Measurements from ENCODE around the gene EXOC7. TPM values are rescaled to one million over a fixed set of nuclear protein-coding genes. Genes with fewer than 3 reads are reported as not detected.

Gene EXOC7
- total and polyA plus RNA-seq, 12 donors, result 37.9 to 97.5 (median 82.1) TPM

DNA sequence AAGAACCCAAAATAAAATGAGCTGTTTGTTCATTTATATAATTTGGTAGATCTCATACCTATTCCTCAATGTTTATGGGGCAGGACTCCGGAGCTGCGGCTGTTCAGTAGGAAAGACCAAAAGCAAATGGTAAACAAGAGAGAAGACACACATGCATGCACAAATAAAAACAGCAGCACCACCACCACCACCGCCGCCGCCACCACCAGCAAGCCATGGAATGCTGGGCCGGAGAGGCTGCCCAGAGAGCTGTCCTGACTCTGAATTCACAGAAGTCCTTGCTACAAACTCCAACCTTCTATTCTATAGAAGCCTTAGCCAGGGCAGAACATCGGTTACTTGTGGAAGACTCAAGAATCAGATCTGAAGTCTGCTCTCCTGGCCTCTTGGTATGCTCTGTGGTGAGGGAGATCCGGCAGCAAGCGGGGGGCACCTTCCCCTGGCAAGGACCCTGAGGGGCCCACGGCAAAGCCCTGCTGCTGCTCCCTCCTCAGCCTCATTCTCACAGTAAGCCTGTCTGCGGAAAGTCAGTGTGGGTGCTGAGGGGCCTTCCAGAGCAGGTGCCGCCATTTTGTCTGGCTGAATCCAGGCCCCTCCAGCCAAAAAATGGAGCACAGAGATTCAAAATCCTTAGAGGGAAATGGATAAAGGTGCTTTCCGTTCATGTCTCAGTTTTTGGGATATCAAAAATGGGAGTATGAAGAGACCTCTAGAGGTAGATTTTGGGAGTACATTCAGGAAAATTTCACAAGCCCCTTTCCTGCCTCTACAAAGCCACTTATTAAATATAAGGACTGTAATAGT is 43.8 kb upstream of the EXOC7 start:
- peak; percentile 13 to 66 (median 53) for TF ChIP-seq CTCF (IDR thresholded peaks at IDR 0.05)
- intact Hi-C loops (cut with DNase I), result loop anchor here in 2 of 10 donors (2.0 kb wide), 2 partner anchors 23 to 27 kb away; no protein-coding TSS in a partner anchor
- Histone ChIP-seq H3K27ac (no peak overlapping the region), H3K9me3 (no peaks in the 10 kb centered on the region), H3K4me3 (no peak overlapping the region), H3K36me3 (no peaks in the 10 kb centered on the region), H3K4me1 (peaks cover 3 to 43% (median 25%) of the 10 kb centered on the region in 9 donors), H3K27me3 (no peaks in the 10 kb centered on the region)
- DNase-seq (no peak), ATAC-seq (no peak)
- 86 to 87% methylated on average over 13 of the region's 13 CpGs for WGBS, 2 donors

DNA sequence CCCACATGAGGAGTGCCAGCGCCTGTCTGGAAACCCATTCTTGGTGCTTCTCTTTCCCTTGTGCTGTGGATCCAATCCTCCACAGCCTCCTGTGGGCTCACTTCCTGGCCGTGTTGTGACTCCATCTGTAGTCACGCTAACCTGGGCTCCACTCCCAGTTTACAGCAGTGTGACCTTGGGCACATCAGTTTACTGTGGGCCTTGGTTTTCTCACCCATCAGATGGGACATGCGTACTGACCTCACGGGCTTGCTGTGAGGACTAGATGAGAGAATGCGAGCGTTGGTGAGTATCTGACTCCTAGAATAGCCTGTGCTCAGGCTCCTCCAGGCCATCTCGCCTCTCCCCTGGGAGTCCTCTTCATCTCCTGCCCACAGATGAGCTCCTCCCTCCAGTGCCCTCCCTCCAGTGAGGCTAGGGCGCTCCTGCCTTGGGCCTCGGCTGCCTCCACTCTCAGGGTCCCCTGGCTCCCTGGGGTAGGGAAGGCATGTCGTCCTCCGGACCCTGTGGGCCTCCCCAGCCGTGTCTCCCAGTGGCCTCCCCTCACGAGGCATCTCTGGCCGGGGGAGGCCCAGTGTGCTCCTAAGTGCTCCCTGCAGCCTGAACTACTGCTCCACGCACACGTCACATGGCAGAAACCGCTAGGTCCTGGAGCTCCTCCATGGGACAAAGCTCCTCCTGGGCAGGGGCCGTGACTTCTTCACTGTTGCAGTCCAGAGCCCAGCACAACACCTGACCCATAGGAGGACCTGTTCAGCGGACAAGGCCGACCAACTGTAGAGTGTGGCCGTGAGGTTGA is 42.7 kb upstream of the EXOC7 start:
- 87 to 90% methylated on average over 22 of the region's 22 CpGs for WGBS, 2 donors
- peaks cover 0 to 5% (median 0%) of the 10 kb centered on the region in 7 donors for H3K27me3 ChIP-seq
- H3K27ac ChIP-seq, result peak overlapping the region in 8 of 10 donors; percentile 9 to 80 (median 44)
- H3K4me1 ChIP-seq, result peaks cover 3 to 52% (median 35%) of the 10 kb centered on the region in 9 donors
- H3K9me3 ChIP-seq, result no peaks in the 10 kb centered on the region
- intact Hi-C loops (cut with DNase I), result loop anchor here in 1 of 10 donors (2.0 kb wide), 1 partner anchor 25 kb away; no protein-coding TSS in a partner anchor
- DNase-seq (no peak), ATAC-seq (peak in 1 of 8 donors; percentile 4)
- H3K36me3 ChIP-seq, result no peaks in the 10 kb centered on the region
- H3K4me3 ChIP-seq, result peak overlapping the region in 3 of 10 donors; percentile 0 to 16 (median 10)
- TF ChIP-seq CTCF (IDR thresholded peaks at IDR 0.05), result no peak

- Histone ChIP-seq H3K27ac (peak overlapping the region in 8 of 10 donors; percentile 9 to 80 (median 44)), H3K4me1 (peaks cover 8 to 60% (median 43%) of the 10 kb centered on the region in 9 donors), H3K36me3 (no peaks in the 10 kb centered on the region), H3K27me3 (peaks cover 0 to 13% (median 1%) of the 10 kb centered on the region in 7 donors), H3K4me3 (peak overlapping the region in 5 of 10 donors; percentile 0 to 23 (median 10)), H3K9me3 (no peaks in the 10 kb centered on the region)
- no peak for DNase-seq
- peak in 4 of 8 donors; percentile 21 to 58 (median 46) for ATAC-seq
- 58 to 60% methylated on average over 25 of the region's 25 CpGs for WGBS, 2 donors
- TF ChIP-seq CTCF (IDR thresholded peaks at IDR 0.05), result no peak
- intact Hi-C loops (cut with DNase I), result loop anchor here in 1 of 10 donors (2.0 kb wide), 1 partner anchor 25 kb away; no protein-coding TSS in a partner anchor
These were observed 41.9 kb upstream of the EXOC7 start for GRCh38 chr17:76145231-76146052.

All from heart right ventricle (tissue), 16 donors.